SK-N-SH treated with all-trans-retinoic acid at 6 μM for 48 hours (cell line): ENCODE results near the gene MRI1.
"Not testable (repeated sequence)": the region's sequence is repeated elsewhere in the genome, so short reads cannot be mapped to it uniquely, and the experiment has no call there.

Experiments used
- ATAC-seq: fragments of 200-7000 bp; cut with Tn5 transposase; 3 replicates; pipeline ENCODE4 v1.9.1; 2020; ENCODE audit warnings: mild to moderate bottlenecking, moderate library complexity
- ARNTL ChIP-seq: fragments of 450-650 bp; formaldehyde crosslinking; IDR thresholded peaks from 2 replicates; pipeline ENCODE4 v1.5.0; 2020; ENCODE audit warnings: low read depth, mild to moderate bottlenecking, moderate library complexity, borderline replicate concordance
- CREB5 ChIP-seq: fragments of 250-450 bp; sonication (Bioruptor Pico); IDR thresholded peaks from 2 replicates; pipeline ENCODE4 v1.5.1; 2020; ENCODE audit warnings: low read depth, mild to moderate bottlenecking, moderate library complexity
- CSDC2 ChIP-seq: fragments of 250-450 bp; sonication (Bioruptor Pico); IDR thresholded peaks from 2 replicates; pipeline ENCODE4 v1.5.0; 2020; ENCODE audit warnings: mild to moderate bottlenecking, moderate library complexity
- CSRNP3 ChIP-seq: fragments of 250-450 bp; sonication (Bioruptor Pico); IDR thresholded peaks from 2 replicates; pipeline ENCODE4 v1.5.1; 2021; ENCODE audit warnings: mild to moderate bottlenecking, moderate library complexity
- ESRRG ChIP-seq: fragments of 250-450 bp; sonication (Bioruptor Pico); IDR thresholded peaks from 2 replicates; pipeline ENCODE4 v1.6.1; 2021; ENCODE audit warnings: mild to moderate bottlenecking
- GLIS3 ChIP-seq: fragments of 250-450 bp; sonication (Bioruptor Pico); IDR thresholded peaks from 2 replicates; pipeline ENCODE4 v1.5.0; 2020; ENCODE audit warnings: mild to moderate bottlenecking, moderate library complexity
- ISL1 ChIP-seq: fragments of 250-450 bp; sonication (Bioruptor Pico); IDR thresholded peaks from 2 replicates; pipeline ENCODE4 v2.1.2; 2022; ENCODE audit warnings: mild to moderate bottlenecking, moderate library complexity
- OSR1 ChIP-seq: fragments of 250-450 bp; sonication (Bioruptor Pico); IDR thresholded peaks from 2 replicates; pipeline ENCODE4 v1.8.0; 2022; ENCODE audit warnings: moderate library complexity, mild to moderate bottlenecking, inconsistent platforms
- PATZ1 ChIP-seq: fragments of 250-450 bp; sonication (Bioruptor Pico); IDR thresholded peaks from 2 replicates; pipeline ENCODE4 v1.8.0; 2020; ENCODE audit warnings: mild to moderate bottlenecking, moderate library complexity, borderline replicate concordance
- POU6F1 ChIP-seq: fragments of 250-450 bp; sonication (Bioruptor Pico); IDR thresholded peaks from 2 replicates; pipeline ENCODE4 v1.8.0; 2021; ENCODE audit warnings: low read depth, mild to moderate bottlenecking, moderate library complexity, borderline replicate concordance
- PPARA ChIP-seq: fragments of 250-450 bp; sonication (Bioruptor Pico); IDR thresholded peaks from 2 replicates; pipeline ENCODE4 v1.5.0; 2020; ENCODE audit warnings: mild to moderate bottlenecking, borderline replicate concordance
- RARB ChIP-seq: fragments of 250-450 bp; sonication (Bioruptor Pico); IDR thresholded peaks from 2 replicates; pipeline ENCODE4 v1.8.0; 2021; ENCODE audit warnings: mild to moderate bottlenecking, moderate library complexity
- SNAI2 ChIP-seq: fragments of 250-450 bp; sonication (Bioruptor Pico); IDR thresholded peaks from 2 replicates; pipeline ENCODE4 v1.5.0; 2020; ENCODE audit warnings: mild to moderate bottlenecking, moderate library complexity
- TCF4 ChIP-seq: fragments of 250-450 bp; sonication (Bioruptor Pico); IDR thresholded peaks from 2 replicates; pipeline ENCODE4 v1.8.0; 2021; ENCODE audit warnings: mild to moderate bottlenecking, moderate library complexity, borderline replicate concordance
- TOX ChIP-seq: fragments of 250-450 bp; sonication (Bioruptor Pico); IDR thresholded peaks from 2 replicates; pipeline ENCODE4 v1.8.0; 2021; ENCODE audit warnings: mild to moderate bottlenecking, moderate library complexity, borderline replicate concordance
- TSHZ2 ChIP-seq: fragments of 250-450 bp; sonication (Bioruptor Pico); IDR thresholded peaks from 2 replicates; pipeline ENCODE4 v1.5.0; 2020; ENCODE audit warnings: mild to moderate bottlenecking, moderate library complexity
- ZC3H10 ChIP-seq: fragments of 250-450 bp; sonication (Bioruptor Pico); IDR thresholded peaks from 2 replicates; pipeline ENCODE4 v1.5.1; 2021; ENCODE audit warnings: mild to moderate bottlenecking, moderate library complexity
- ZFP3 ChIP-seq: fragments of 250-450 bp; sonication (Bioruptor Pico); IDR thresholded peaks from 2 replicates; pipeline ENCODE4 v1.5.0; 2020; ENCODE audit warnings: mild to moderate bottlenecking, moderate library complexity
- ZFP30 ChIP-seq: fragments of 450-650 bp; formaldehyde crosslinking; IDR thresholded peaks from 2 replicates; pipeline ENCODE4 v1.5.0; 2022; ENCODE audit warnings: mild to moderate bottlenecking, moderate library complexity
- ZNF565 ChIP-seq: fragments of 450-650 bp; formaldehyde crosslinking; conservative IDR thresholded peaks from 2 replicates; pipeline ENCODE4 v1.5.0; 2020; ENCODE audit warnings: low read depth, mild to moderate bottlenecking, moderate library complexity
- ZNF70 ChIP-seq: fragments of 450-650 bp; formaldehyde crosslinking; IDR thresholded peaks from 2 replicates; pipeline ENCODE4 v1.5.0; 2020; ENCODE audit warnings: mild to moderate bottlenecking, moderate library complexity
- ZNF8 ChIP-seq: fragments of 450-650 bp; formaldehyde crosslinking; IDR thresholded peaks from 2 replicates; pipeline ENCODE4 v1.5.0; 2020; ENCODE audit warnings: mild to moderate bottlenecking, moderate library complexity

The MRI1 gene

GRCh38 chr19:13748169-13748828, 16.0 kb upstream of the MRI1 start:
- ATAC-seq, result peak; percentile 25
- TF ChIP-seq ARNTL, result no peak
- TF ChIP-seq TSHZ2 (CRISPR knock-in tag), result no peak
- no peak for TF ChIP-seq ZFP3 (CRISPR knock-in tag)
- TF ChIP-seq ISL1 (CRISPR knock-in tag), result no peak
- no peak for TF ChIP-seq TOX
- no peak for TF ChIP-seq CSRNP3 (CRISPR knock-in tag)
- TF ChIP-seq CREB5, result no peak
- TF ChIP-seq CSDC2 (CRISPR knock-in tag), result no peak
- no peak for TF ChIP-seq ZNF8 (CRISPR knock-in tag)
- no peak for TF ChIP-seq OSR1
- TF ChIP-seq PATZ1 (CRISPR knock-in tag), result no peak
- no peak for TF ChIP-seq POU6F1 (CRISPR knock-in tag)
- TF ChIP-seq ZNF70 (CRISPR knock-in tag), result no peak
- TF ChIP-seq ESRRG (CRISPR knock-in tag), result no peak
- TF ChIP-seq ZC3H10 (CRISPR knock-in tag), result no peak
- TF ChIP-seq PPARA (CRISPR knock-in tag), result no peak
- TF ChIP-seq ZNF565, result no peak
- no peak for TF ChIP-seq TCF4 (CRISPR knock-in tag)
- no peak for TF ChIP-seq RARB
- TF ChIP-seq SNAI2 (CRISPR knock-in tag), result no peak

GRCh38 chr19:13751436-13751835, 12.9 kb upstream of the MRI1 start:
- no peak for ATAC-seq
- TF ChIP-seq ZC3H10 (CRISPR knock-in tag) (no peak), CSDC2 (CRISPR knock-in tag) (no peak), ZNF565 (no peak), TCF4 (CRISPR knock-in tag) (no peak), OSR1 (no peak), ISL1 (CRISPR knock-in tag) (no peak), PATZ1 (CRISPR knock-in tag) (no peak), CREB5 (no peak), ARNTL (no peak), ZNF70 (CRISPR knock-in tag) (no peak), ESRRG (CRISPR knock-in tag) (no peak), ZFP3 (CRISPR knock-in tag) (no peak), ZFP30 (CRISPR knock-in tag) (no peak), TOX (no peak), PPARA (CRISPR knock-in tag) (no peak), GLIS3 (CRISPR knock-in tag) (no peak), RARB (no peak), ZNF8 (CRISPR knock-in tag) (no peak), POU6F1 (CRISPR knock-in tag) (no peak)

- ATAC-seq, result not testable (repeated sequence)
These were observed 10.7 kb upstream of the MRI1 start for GRCh38 chr19:13753622-13754021.
